IMR-90 (cell line): ENCODE data around the gene TBC1D32. TPM values are rescaled to one million over a fixed set of nuclear protein-coding genes. Genes with fewer than 3 reads are reported as not detected.

Experiments used
- ATAC-seq: fragments of 200-7000 bp; cut with Tn5 transposase; 2 replicates; pipeline ENCODE4 v1.9.1; 2020; ENCODE audit warnings: low read depth, mild to moderate bottlenecking, moderate library complexity
- BruUV-seq: library from RNA; stranded (reverse); fragments of 400-500 nt; replicated peaks from 2 replicates; lab custom pipeline; 2021; lab: Mats Ljungman, UMichigan
- CTCF ChIA-PET: fragments of 300-600 bp; formaldehyde crosslinking; extraction: SDS; loops from one replicate; lab custom pipeline; 2021; ENCODE audit warnings: antibody characterized with exemption; lab: Yijun Ruan, JAX
- POLR2A ChIA-PET: fragments of 300-600 bp; sonication (Branson Sonifier 250); formaldehyde crosslinking; loops from one replicate; lab custom pipeline; 2022; ENCODE audit warnings: antibody characterized with exemption; ENCODE audit not compliant: unreplicated experiment; lab: Charles Lee
- DNase-seq: peaks from one replicate; pipeline ENCODE4 v3.0.0; 2013
- H2AFZ ChIP-seq: replicated peaks from 2 replicates; pipeline ENCODE3; 2013; ENCODE audit warnings: low read length, mild to moderate bottlenecking; ENCODE audit not compliant: poor library complexity
- H2AK5ac ChIP-seq: 2 replicates; pipeline ENCODE4 v1.6.1; 2013; ENCODE audit warnings: low read depth, low read length, inconsistent platforms
- H2AK9ac ChIP-seq: replicated peaks from 2 replicates; pipeline ENCODE3; 2013; ENCODE audit warnings: mild to moderate bottlenecking, low read depth, low read length, moderate library complexity; ENCODE audit not compliant: poor library complexity
- H2BK120ac ChIP-seq: 2 replicates; pipeline ENCODE4 v1.6.1; 2013; ENCODE audit warnings: low read depth, low read length, inconsistent platforms
- H2BK15ac ChIP-seq: 3 replicates; pipeline ENCODE4 v1.6.1; 2013; ENCODE audit warnings: low read depth, low read length, inconsistent platforms
- H2BK20ac ChIP-seq: 2 replicates; pipeline ENCODE4 v1.6.1; 2013; ENCODE audit warnings: low read depth, mild to moderate bottlenecking, inconsistent platforms, low read length, moderate library complexity
- H2BK5ac ChIP-seq: 2 replicates; pipeline ENCODE4 v1.6.1; 2013; ENCODE audit warnings: mild to moderate bottlenecking, low read depth, low read length, inconsistent platforms; ENCODE audit not compliant: poor library complexity, severe bottlenecking
- H3K14ac ChIP-seq: replicated peaks from 2 replicates; pipeline ENCODE4 v1.6.1; 2013; ENCODE audit warnings: low read depth, low read length, inconsistent platforms
- H3K18ac ChIP-seq: 2 replicates; pipeline ENCODE4 v1.6.1; 2013; ENCODE audit warnings: low read depth, low read length, control low read depth
- H3K23ac ChIP-seq: 2 replicates; pipeline ENCODE4 v1.6.1; 2013; ENCODE audit warnings: low read depth, low read length, inconsistent platforms
- H3K27ac ChIP-seq: 2 replicates; pipeline ENCODE4 v1.5.1; 2013; ENCODE audit warnings: mild to moderate bottlenecking, control low read depth, low read length; ENCODE audit not compliant: insufficient read depth
- H3K27me3 ChIP-seq: 2 replicates; pipeline ENCODE4 v1.6.1; 2013; ENCODE audit warnings: low read length; ENCODE audit not compliant: control insufficient read depth, insufficient read depth
- H3K36me3 ChIP-seq: 2 replicates; pipeline ENCODE4 v1.6.1; 2013; ENCODE audit warnings: low read length, mixed read lengths; ENCODE audit not compliant: control insufficient read depth, insufficient read depth
- H3K4ac ChIP-seq: 2 replicates; pipeline ENCODE4 v1.6.1; 2013; ENCODE audit warnings: low read depth, low read length, inconsistent platforms
- H3K4me1 ChIP-seq: 2 replicates; pipeline ENCODE4 v1.6.1; 2013; ENCODE audit warnings: low read length, mixed read lengths; ENCODE audit not compliant: control insufficient read depth, insufficient read depth
- H3K4me2 ChIP-seq: 2 replicates; pipeline ENCODE4 v1.6.1; 2013; ENCODE audit warnings: low read depth, mild to moderate bottlenecking, control low read depth, low read length, moderate library complexity
- H3K4me3 ChIP-seq: 2 replicates; pipeline ENCODE4 v1.5.1; 2013; ENCODE audit warnings: low read depth, mild to moderate bottlenecking, control low read depth, low read length, moderate library complexity; ENCODE audit not compliant: insufficient read depth
- H3K56ac ChIP-seq: 2 replicates; pipeline ENCODE4 v1.6.1; 2013; ENCODE audit warnings: low read length, inconsistent platforms; ENCODE audit not compliant: insufficient read depth; ENCODE audit errors: extremely low read depth
- H3K79me1 ChIP-seq, 2 experiments: 2 replicates each; pipeline ENCODE4 v1.6.1; 2013; ENCODE audit warnings: low read length in 2 of 2, inconsistent platforms in 1 of 2, low read depth in 1 of 2
- H3K9ac ChIP-seq: 2 replicates; pipeline ENCODE4 v1.6.1; 2013; ENCODE audit warnings: low read depth, low read length, control low read depth
- H3K9me1 ChIP-seq: 2 replicates; pipeline ENCODE4 v1.6.1; 2013; ENCODE audit warnings: low read length, inconsistent platforms; ENCODE audit not compliant: insufficient read depth
- H3K9me3 ChIP-seq: 2 replicates; pipeline ENCODE4 v1.6.1; 2013; ENCODE audit warnings: low read length; ENCODE audit not compliant: control insufficient read depth, insufficient read depth
- H4K20me1 ChIP-seq: 2 replicates; pipeline ENCODE4 v1.6.1; 2013; ENCODE audit warnings: low read length, inconsistent platforms; ENCODE audit not compliant: insufficient read depth
- H4K5ac ChIP-seq: 2 replicates; pipeline ENCODE4 v1.6.1; 2013; ENCODE audit warnings: mild to moderate bottlenecking, low read depth, low read length, control low read depth
- H4K8ac ChIP-seq, 2 experiments: 2 replicates each; pipeline ENCODE4 v1.6.1; 2013; ENCODE audit warnings: low read depth in 2 of 2, low read length in 2 of 2, control low read depth in 1 of 2, inconsistent platforms in 1 of 2
- H4K91ac ChIP-seq: 2 replicates; pipeline ENCODE4 v1.6.1; 2013; ENCODE audit warnings: low read depth, low read length, inconsistent platforms; ENCODE audit not compliant: insufficient read depth
- BHLHE40 ChIP-seq: fragments of 150-350 bp; IDR thresholded peaks from 2 replicates; pipeline ENCODE4 v1.6.1; 2016; ENCODE audit warnings: mild to moderate bottlenecking, low read depth, low read length
- CEBPB ChIP-seq: IDR thresholded peaks from 2 replicates; pipeline ENCODE4 v1.6.1; 2012; ENCODE audit warnings: low read depth, low read length, improper control_type of control experiment
- CHD1 ChIP-seq: IDR thresholded peaks from 2 replicates; pipeline ENCODE4 v1.6.1; 2012; ENCODE audit warnings: low read depth, low read length, improper control_type of control experiment
- FOS ChIP-seq: fragments of 150-350 bp; IDR thresholded peaks from 2 replicates; pipeline ENCODE4 v1.6.1; 2016; ENCODE audit warnings: low read depth, low read length
- MAFK ChIP-seq: IDR thresholded peaks from 2 replicates; pipeline ENCODE4 v1.6.1; 2012; ENCODE audit warnings: low read depth, low read length, improper control_type of control experiment
- MAZ ChIP-seq: IDR thresholded peaks from 2 replicates; pipeline ENCODE4 v1.6.1; 2012; ENCODE audit warnings: low read depth, mild to moderate bottlenecking, low read length, improper control_type of control experiment, moderate library complexity, borderline replicate concordance
- MXI1 ChIP-seq: IDR thresholded peaks from 2 replicates; pipeline ENCODE4 v1.6.1; 2012; ENCODE audit warnings: low read depth, mild to moderate bottlenecking, low read length, moderate library complexity, borderline replicate concordance
- NFE2L2 ChIP-seq: fragments of 150-350 bp; IDR thresholded peaks from 2 replicates; pipeline ENCODE4 v1.6.1; 2016; ENCODE audit warnings: low read depth, mild to moderate bottlenecking, low read length
- POLR2A ChIP-seq: IDR thresholded peaks from 2 replicates; pipeline ENCODE4 v1.6.1; 2012; ENCODE audit warnings: mild to moderate bottlenecking, low read depth, low read length
- RAD21 ChIP-seq: IDR thresholded peaks from 2 replicates; pipeline ENCODE4 v1.6.1; 2012; ENCODE audit warnings: low read length, improper control_type of control experiment
- RCOR1 ChIP-seq: IDR thresholded peaks from 2 replicates; pipeline ENCODE4 v1.6.1; 2012; ENCODE audit warnings: mild to moderate bottlenecking, low read length, improper control_type of control experiment; ENCODE audit not compliant: insufficient replicate concordance
- RFX5 ChIP-seq: IDR thresholded peaks from 2 replicates; pipeline ENCODE4 v1.8.0; 2012; ENCODE audit warnings: low read depth, mild to moderate bottlenecking, low read length, moderate library complexity
- SMC3 ChIP-seq: fragments of 150-350 bp; IDR thresholded peaks from 2 replicates; pipeline ENCODE4 v1.6.1; 2016; ENCODE audit warnings: low read depth, mild to moderate bottlenecking, antibody characterized with exemption, low read length, moderate library complexity
- WGBS, 2 experiments: methylation state at CpG; one replicate each; pipeline versions ENCODE4 v1.1.5 to v1.1.7; 2013; ENCODE audit warnings: missing lambda C conversion rate in 2 of 2; ENCODE audit not compliant: insufficient read length in 1 of 2; ENCODE audit errors: extremely low coverage in 2 of 2; 5-methylcytosine and 5-hydroxymethylcytosine counted together
- dilution Hi-C: fragments of 300-500 bp; cut with HindIII; formaldehyde crosslinking; loops from one replicate; pipeline ENCODE4 v1.14.3; 2018; ENCODE audit warnings: low sequenced_read_pairs; ENCODE audit not compliant: unreplicated experiment
- in situ Hi-C: fragments of 300-500 bp; cut with MboI; formaldehyde crosslinking; loops from 3 replicates; pipeline ENCODE4 v1.14.3; 2019; ENCODE audit warnings: low sequenced_read_pairs, inconsistent platforms, mixed read lengths
- intact Hi-C: fragments of 100-400 bp; cut with micrococcal nuclease; formaldehyde crosslinking; loops from 2 replicates; pipeline ENCODE4 v1.10.0; 2022
- polyA plus RNA-seq, 3 experiments: library from polyadenylated mRNA; depleted of rRNA; stranded (reverse); fragments of >200 nt; gene quantifications; 2 replicates each; pipeline ENCODE4 v1.2.3, GENCODE V29; 2012; ENCODE audit warnings: low replicate concordance in 1 of 3
- total RNA-seq: library from RNA; depleted of rRNA; stranded (reverse); fragments of >200 nt; gene quantifications from 2 replicates; pipeline ENCODE4 v1.2.3, GENCODE V29; 2012
- TF ChIP-seq, protein P1 (sequence below): fragments of 150-350 bp; IDR thresholded peaks from 2 replicates; pipeline ENCODE4 v1.6.1; 2016; ENCODE audit warnings: low read depth, mild to moderate bottlenecking, low read length, moderate library complexity, borderline replicate concordance
- TF ChIP-seq, protein P2 (sequence below): fragments of 150-350 bp; IDR thresholded peaks from 2 replicates; pipeline ENCODE4 v1.6.1; 2017; ENCODE audit warnings: mild to moderate bottlenecking, antibody characterized with exemption, low read length, low read depth
- TF ChIP-seq, protein P3 (sequence below): conservative IDR thresholded peaks from 2 replicates; pipeline ENCODE4 v1.5.1; 2012; ENCODE audit warnings: mild to moderate bottlenecking, low read depth, low read length, improper control_type of control experiment

TBC1D32 gene
- total and polyA plus RNA-seq, 2 of the 4 experiments (the other 2 are of a cell fraction), result 3.0 to 7.2 TPM

DNA sequence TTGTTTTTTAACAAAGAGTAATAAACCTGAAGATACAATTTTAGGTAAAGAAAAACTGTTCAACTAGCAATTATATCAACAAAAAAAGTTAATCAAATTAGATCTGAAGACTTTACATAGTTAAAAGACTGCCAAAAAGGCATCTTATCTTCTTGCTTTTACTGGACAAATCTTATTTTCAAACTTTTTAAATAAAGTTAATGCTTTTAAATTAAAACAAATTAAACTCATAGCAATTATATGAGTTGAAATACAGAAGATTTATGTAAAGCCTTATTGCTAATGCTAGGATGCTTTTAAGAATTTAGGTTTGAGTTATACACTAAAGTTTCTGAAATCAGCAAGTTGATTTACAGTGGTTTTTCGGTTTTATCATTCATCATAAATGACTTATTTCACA, 227.3 kb downstream of the TBC1D32 start:
- WGBS, 2 experiments, result no CpG with 5 or more reads among the region's 1 CpG
- Histone ChIP-seq H2BK15ac (no peak overlapping the region), H2BK120ac (no peak overlapping the region), H3K23ac (no peak overlapping the region), H3K9ac (no peak overlapping the region), H2AK5ac (no peak overlapping the region), H4K20me1 (no peaks in the 10 kb centered on the region), H3K4me1 (no peaks in the 10 kb centered on the region), H2BK5ac (no peak overlapping the region), H3K56ac (no peak overlapping the region), H3K4me2 (no peak overlapping the region), H3K14ac (no peak overlapping the region), H3K4ac (no peak overlapping the region), H3K18ac (no peak overlapping the region), H4K5ac (no peak overlapping the region), H4K91ac (no peak overlapping the region), H3K79me1 (no peaks in the 10 kb centered on the region), H2BK20ac (no peak overlapping the region), H3K4me3 (no peak overlapping the region), H2AFZ (no peak overlapping the region), H4K8ac (no peak overlapping the region), H2AK9ac (no peak overlapping the region), H3K9me3 (no peaks in the 10 kb centered on the region), H3K36me3 (no peaks in the 10 kb centered on the region), H3K27me3 (no peaks in the 10 kb centered on the region), H3K27ac (no peak overlapping the region), H3K9me1 (no peaks in the 10 kb centered on the region)
- TF ChIP-seq NFE2L2 (no peak), SMC3 (no peak), MXI1 (no peak), FOS (no peak), POLR2A (no peak), RCOR1 (no peak), CHD1 (no peak), RFX5 (no peak), MAFK (no peak), MAZ (no peak), CEBPB (no peak), RAD21 (no peak), BHLHE40 (no peak)
- TF ChIP-seq, protein P1, sequence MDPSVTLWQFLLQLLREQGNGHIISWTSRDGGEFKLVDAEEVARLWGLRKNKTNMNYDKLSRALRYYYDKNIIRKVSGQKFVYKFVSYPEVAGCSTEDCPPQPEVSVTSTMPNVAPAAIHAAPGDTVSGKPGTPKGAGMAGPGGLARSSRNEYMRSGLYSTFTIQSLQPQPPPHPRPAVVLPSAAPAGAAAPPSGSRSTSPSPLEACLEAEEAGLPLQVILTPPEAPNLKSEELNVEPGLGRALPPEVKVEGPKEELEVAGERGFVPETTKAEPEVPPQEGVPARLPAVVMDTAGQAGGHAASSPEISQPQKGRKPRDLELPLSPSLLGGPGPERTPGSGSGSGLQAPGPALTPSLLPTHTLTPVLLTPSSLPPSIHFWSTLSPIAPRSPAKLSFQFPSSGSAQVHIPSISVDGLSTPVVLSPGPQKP, result no peak
- TF ChIP-seq, protein P2, sequence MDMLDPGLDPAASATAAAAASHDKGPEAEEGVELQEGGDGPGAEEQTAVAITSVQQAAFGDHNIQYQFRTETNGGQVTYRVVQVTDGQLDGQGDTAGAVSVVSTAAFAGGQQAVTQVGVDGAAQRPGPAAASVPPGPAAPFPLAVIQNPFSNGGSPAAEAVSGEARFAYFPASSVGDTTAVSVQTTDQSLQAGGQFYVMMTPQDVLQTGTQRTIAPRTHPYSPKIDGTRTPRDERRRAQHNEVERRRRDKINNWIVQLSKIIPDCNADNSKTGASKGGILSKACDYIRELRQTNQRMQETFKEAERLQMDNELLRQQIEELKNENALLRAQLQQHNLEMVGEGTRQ, result no peak
- TF ChIP-seq, protein P3, sequence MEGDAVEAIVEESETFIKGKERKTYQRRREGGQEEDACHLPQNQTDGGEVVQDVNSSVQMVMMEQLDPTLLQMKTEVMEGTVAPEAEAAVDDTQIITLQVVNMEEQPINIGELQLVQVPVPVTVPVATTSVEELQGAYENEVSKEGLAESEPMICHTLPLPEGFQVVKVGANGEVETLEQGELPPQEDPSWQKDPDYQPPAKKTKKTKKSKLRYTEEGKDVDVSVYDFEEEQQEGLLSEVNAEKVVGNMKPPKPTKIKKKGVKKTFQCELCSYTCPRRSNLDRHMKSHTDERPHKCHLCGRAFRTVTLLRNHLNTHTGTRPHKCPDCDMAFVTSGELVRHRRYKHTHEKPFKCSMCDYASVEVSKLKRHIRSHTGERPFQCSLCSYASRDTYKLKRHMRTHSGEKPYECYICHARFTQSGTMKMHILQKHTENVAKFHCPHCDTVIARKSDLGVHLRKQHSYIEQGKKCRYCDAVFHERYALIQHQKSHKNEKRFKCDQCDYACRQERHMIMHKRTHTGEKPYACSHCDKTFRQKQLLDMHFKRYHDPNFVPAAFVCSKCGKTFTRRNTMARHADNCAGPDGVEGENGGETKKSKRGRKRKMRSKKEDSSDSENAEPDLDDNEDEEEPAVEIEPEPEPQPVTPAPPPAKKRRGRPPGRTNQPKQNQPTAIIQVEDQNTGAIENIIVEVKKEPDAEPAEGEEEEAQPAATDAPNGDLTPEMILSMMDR, result no peak
- DNase-seq (no peak), ATAC-seq (no peak)
- no TSS peak for BruUV-seq
- POLR2A ChIA-PET, result no interaction called here
- in situ Hi-C loops (no loop called here), dilution Hi-C loops (no loop called here), intact Hi-C loops (no loop called here)
- CTCF ChIA-PET, result no interaction called here
